Fibroblast of skin of scalp (primary cell): ENCODE results near the gene PHF8. TPM values are rescaled to one million over a fixed set of nuclear protein-coding genes. Genes with fewer than 3 reads are reported as not detected.

Experiments
- DNase-seq: peaks from one replicate; pipeline ENCODE4 v3.0.0-alpha.2; 2013
- polyA plus RNA-seq, 2 experiments: library from polyadenylated mRNA; unstranded; fragments of 120-200 nt; gene quantifications; one replicate each; pipeline ENCODE4 v1.2.1, GENCODE V29; 2013; ENCODE audit not compliant: insufficient read length in 2 of 2

The PHF8 gene
- polyA plus RNA-seq (2013, experiment 1 of 2; ENCODE audit: insufficient read length), result 11.2 TPM
- 11.2 TPM for polyA plus RNA-seq (2013, experiment 2 of 2; ENCODE audit: insufficient read length)

DNA sequence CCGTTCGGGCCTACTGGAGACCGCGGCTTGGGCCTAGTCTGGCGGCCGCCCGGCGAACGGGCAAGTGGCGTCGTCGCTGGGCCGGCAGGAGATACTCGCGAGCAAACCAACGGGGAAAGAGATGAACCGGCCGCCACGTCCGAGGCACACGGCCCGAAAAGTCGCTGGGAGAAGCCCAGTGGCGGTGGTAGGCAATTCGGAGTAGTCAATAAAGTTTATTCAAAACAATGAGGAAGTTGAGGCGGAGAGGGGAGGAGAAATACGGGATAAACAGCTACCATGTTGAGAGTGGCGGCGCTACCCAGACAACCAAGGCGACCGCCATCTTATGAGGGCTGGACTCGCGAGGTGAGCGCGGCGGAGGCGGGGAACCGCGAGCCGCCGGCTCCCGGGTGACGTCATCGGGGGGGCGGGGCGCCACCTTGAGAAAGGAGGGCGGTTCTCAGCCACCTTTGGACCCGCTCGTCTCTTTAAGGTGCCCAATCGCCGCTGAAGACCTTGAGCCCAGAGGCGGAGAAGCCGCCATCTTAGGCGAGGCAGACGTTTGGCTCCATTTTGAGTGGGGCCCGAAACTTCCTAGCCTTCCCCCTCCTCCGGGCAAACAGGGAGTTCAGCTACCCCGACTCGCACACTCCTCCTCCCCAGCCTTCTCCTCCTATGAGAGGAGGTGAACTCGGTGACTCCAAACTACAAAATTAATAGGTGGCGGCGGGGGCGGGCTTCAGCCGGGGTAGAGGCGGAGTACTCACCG, at the start of gene PHF8:
Gene PHF8, minus strand, starts transcription at position 348 of the 751 bp plus-strand sequence. CDS start 1,745 bp downstream, outside the sequence.
- DNase-seq, result peak; percentile 94

DNA sequence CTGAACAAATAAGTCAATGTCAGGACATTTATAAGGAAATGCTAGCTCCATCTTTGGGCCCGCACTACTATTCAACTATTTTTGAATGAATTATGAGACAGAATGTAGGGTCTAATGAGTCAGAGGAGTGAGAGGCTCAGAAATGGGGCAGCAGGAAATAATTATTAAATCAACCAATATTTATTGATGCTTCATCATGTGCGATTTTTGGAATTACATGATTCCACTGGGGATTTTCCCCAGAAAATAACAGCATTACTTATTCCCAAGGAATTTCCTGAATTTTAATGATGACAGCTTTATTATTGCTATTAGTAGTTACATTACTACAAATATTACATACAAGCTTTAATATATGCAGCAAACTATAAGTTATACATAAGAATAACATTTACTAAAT, 49.3 kb upstream of the PHF8 start:
- peak; percentile 61 for DNase-seq

GRCh38 chrX:54093159-54093558, 48.9 kb upstream of the PHF8 start:
- no peak for DNase-seq

DNA sequence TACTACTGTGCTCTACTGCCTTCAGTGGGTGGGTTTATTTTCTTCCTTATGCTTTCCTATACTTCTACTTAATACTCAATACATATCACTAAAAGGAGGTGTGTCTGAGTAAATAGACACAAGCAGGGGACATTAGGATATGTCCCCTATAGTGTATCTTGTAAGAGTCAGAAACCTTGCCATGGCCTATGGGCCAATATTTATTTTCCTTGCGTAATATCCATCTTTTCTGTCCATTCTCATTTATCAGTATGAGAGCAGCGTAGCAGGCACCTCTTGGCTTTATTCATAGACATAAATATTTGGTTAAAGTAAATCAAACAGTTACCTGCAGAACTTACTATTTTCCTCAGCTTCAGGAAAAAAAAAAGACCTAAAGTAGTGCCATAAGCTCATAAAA, 46.6 kb upstream of the PHF8 start:
- DNase-seq, result no peak

GRCh38 chrX:54089191-54089590, 44.9 kb upstream of the PHF8 start:
- peak; percentile 27 for DNase-seq

DNA sequence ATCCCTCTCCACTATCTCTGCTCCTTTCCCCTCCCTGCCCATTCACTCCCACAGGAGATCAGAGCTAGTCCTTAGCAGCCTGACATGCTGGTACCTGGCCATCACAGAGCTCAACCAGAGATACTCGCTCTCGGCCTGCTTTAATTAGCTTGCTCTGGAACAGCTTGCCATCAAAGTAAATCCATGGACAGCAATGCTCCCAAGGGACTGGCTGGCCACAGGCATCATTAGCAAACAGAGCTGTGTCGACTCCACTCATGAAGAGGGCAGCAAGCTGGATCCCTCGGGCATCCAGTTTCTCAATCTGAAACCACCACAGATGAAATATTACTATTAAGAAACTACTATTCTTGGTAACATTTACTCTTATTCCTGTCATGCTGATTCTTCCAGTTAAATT, 43.4 kb upstream of the PHF8 start:
- peak; percentile 22 for DNase-seq

DNA sequence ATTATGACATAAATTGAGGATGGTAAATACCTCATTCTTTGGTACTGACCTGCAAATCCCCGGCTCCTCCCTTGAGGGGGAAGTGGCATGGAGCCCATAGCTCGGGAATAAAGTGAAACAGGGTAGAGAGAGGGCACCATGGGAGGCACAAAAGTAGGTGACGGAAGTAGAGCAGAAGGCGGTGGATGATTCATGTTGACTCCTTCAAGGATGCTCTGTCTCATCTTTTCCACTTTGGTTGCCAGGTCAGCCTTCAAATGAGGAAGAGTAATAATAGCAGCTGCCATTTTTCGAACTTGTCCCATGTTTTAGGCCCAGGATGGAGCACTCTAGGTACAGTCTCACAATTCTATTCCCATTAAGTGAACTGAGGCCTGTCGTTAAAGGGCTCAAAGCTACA, 41.4 kb upstream of the PHF8 start:
- DNase-seq, result no peak

DNA sequence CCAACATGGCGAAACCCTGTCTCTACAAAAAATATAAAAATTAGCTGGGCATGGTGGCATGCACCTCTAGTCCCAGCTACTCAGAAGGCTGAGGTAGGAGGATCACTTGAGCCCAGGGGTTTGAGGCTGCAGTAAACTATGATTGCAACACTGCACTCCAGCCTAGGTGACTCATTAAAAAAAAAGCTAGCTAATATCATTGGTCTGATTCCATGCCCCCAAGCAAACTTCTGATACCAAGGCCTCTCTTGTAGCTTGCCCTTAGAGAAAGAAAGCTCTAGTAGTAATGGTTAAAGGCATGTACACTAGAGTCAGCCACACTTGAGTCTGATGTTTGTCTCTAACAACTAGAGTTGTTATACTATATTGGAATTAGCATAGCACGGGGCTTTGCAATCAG, 32.6 kb upstream of the PHF8 start:
- DNase-seq, result peak; percentile 47

DNA sequence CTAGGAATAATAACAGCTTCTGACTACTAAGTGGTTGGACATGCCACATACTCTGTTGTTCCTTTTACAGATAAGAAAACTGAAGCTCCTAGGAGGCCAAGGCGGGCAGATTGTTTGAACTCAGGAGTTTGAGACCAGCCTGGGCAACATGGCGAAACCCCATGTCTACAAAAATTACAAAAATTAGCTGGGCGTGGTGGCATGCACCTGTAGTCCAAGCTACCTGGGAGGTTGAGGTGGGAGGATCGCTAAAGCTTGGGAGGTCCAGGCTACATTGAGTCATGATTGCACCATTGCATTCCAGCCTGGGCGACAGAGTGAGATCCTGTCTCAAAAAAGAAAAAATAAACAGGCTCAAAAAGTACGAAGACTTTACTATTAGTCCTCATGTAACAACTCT, 30.6 kb upstream of the PHF8 start:
- no peak for DNase-seq

DNA sequence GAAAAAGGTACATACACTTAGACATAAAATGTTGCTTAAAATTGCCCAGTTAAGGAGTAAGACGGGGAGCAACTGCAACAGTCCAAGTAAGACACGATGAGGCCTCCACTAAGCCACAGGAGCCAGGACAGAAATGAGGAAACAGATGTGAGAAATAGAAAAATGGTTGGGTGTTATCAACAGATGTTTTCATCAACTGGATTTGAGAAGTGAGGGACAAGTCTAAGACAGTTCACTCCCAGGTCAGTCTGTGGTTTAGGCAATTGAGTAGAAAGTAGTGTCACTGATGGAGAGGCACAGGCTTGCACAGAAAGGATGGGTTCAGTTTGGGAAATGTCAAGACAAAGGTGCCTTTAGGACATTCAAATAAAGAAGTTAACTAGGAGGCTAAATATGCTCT, 23.5 kb upstream of the PHF8 start:
- no peak for DNase-seq

GRCh38 chrX:54066841-54067240, 22.6 kb upstream of the PHF8 start:
- DNase-seq, result no peak

DNA sequence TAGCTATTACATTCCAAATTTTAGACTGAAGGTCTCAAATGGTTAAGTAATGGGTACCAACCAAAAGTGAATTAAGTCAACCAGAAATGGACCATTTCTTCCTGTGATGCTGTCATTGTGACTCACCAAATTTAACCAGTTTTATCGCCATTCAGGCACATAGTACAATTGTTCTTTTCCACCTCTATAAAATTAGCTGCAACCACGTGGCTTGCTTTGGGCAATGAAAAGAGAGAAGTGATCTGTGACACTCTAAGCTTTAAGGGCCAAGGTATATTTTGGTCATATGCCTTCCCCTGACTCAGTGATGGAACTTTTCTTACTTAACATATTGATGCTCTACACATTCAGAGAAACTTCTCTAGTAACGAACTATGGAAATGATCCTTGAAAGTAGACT, 20.3 kb upstream of the PHF8 start:
- no peak for DNase-seq

- DNase-seq, result no peak
Measured at GRCh38 chrX:54063361-54063760, 19.1 kb upstream of the PHF8 start.

- no peak for DNase-seq
Measured at GRCh38 chrX:54049801-54050200, 5.5 kb upstream of the PHF8 start.

- no peak for DNase-seq
Measured at GRCh38 chrX:54048412-54048811, 4.1 kb upstream of the PHF8 start.

DNA sequence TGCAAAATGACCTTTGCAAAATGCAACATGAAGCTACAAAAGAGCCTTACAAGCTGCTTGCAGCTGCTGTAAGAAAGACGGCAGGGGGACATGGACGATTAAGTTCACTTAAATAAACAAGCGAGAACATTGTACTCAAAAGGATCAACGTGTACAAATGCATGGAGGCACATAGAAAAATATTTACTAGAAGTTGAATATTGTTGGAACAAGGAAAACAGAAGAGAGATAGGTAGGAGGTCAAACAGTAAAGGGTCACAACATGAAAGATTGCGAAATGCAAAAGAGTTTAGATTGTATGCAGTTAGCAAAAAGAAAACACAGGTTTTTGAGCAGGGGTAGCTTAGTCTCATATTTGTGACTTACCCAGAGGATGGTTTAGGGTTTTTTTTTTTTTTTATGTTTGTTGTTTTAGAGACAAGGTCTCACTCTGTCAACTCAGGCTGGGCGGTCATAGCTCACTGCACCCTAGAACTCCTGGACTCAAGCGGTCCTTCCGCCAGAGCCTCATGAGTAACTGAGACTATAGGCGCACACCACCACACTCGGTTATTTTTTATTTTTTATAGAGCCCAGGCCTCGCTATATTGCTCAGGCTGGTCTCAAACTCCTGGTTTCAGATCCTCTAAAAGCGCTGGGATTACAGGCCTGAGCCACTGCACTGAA, 1.4 kb upstream of the PHF8 start:
- DNase-seq, result no peak

GRCh38 chrX:54044877-54045338, 635 bp upstream of the PHF8 start:
- DNase-seq, result no peak

DNA sequence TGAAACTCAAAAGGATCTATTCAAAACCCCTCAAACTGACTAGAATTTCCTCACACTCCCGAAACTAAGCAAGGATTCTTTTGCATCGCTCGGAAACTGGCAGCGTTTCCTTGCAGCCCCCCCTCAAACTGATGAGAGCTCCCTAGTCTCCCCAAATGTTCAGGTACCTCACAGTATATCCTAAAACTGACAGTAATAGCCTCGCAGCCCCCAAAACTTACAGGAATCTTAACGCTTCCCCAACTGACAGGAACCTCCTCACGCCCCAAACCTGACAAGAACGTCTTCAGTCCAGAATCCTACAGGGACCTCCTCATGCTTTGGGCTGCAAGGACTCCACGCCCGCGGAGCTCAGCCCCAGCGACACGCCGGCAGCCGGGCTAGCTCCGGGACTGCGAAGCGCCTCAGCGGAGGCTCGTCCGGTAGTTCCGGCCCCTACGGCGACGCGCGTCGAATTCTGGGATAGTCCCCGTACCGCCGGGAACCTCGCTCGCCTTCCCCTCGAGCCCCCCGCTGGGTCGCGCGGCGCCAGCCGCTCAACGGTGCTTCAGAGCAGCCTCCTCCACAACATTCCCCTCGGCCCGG, 640 bp downstream of the PHF8 start:
- DNase-seq, result no peak

GRCh38 chrX:54043056-54043455, 1.2 kb downstream of the PHF8 start:
- no peak for DNase-seq

GRCh38 chrX:54042609-54043021, 1.7 kb downstream of the PHF8 start:
- DNase-seq, result peak; percentile 75

GRCh38 chrX:54030329-54030728, 13.9 kb downstream of the PHF8 start:
- DNase-seq, result no peak

DNA sequence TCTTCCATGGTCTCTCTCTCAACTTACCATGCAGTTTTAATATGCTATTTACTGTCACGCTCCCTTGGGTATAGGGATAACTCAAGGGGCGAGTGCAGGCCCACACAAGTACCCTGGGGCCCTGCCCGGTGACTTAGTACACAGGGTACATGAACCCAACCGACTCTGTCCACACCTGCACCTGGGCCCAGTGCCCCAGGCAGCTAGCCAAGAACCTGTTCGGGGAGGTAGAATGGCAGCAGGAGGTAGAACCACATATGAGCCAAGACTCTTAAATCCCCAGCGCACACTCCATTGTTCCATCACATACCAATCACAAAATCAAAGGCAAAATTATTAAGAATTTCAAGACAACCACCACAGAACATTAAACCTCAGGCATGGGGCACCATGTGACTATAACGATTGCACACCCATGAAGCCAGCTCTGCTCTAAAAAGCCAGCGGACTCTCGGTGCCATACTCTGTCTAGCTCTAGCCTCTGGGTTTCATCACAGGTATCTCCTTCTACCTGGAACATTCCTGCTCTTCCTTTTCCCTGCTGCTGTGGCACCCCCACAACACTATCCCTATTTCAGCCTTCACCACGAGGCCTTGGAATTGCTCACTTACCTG, 14.6 kb downstream of the PHF8 start:
- DNase-seq, result no peak

DNA sequence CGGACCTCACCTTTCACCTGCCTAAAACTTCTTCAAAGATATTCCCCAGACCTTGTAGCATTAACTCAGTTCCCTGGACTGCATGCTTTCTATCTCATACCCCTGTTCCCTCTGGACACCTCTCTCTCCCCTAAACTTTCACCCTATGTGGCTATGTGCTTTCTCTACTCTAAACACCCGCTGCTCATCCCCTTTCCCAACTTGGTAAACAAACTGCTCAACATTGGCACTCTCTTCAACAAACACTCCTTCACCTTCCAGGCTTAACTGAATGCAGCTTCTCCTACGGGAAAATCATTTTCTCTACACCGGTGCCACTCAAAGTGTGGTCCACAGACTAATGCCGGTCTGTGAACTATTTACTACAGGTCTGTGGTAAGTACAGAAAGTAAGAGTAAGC, 19.9 kb downstream of the PHF8 start:
- DNase-seq, result no peak
